ENCODE data around the gene PELI2. TPM values are rescaled to one million over a fixed set of nuclear protein-coding genes. Genes with fewer than 3 reads are reported as not detected.

The PELI2 gene
- total RNA-seq, 2 experiments from 2014 or later, result 2.5 to 3.6 TPM

DNA sequence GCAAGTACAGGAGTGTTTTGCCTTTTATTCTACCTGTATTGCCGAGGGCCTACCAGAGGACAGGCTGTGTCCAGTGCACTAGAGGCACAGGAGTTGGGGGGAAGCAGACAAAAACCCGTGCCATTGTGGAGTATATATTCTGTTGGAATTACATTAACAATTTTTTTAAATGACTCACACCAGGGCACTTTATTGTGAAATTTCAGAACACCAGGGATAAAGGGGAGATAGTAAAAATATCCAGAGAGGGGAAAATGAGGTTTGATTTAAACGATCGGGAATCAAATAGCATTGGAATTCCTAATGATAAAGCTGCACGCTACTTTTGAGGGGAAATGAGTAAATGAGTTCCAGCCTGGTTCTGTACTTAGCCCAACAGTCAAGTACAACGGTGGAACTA lies 123.2 kb downstream of the PELI2 start:
- H3K27ac Mint-ChIP-seq, result no peak overlapping the region
- no peak overlapping the region for H3K4me3 Mint-ChIP-seq
- H3K9me3 Mint-ChIP-seq, result no peaks in the 10 kb centered on the region

DNA sequence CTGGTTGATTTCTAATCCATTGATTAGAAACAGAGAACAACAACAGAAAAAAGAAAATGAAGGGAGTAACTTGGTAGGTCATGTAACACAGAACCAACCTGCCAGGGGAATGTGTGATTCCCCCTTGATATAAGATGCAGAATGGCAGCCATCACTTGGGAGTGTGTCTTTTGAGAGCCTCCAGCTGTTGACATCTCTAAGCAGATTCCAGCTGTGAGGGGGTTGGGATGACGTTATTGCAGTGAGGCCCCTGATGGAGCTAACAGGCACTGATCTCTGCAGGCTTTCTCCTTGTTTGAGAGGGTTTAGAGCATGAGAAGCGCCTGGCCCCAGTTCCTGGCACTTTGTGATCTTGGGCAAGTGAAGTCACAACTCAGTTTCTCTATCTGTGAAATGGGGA lies 124.9 kb downstream of the PELI2 start:
- Mint-ChIP-seq H3K4me3 (no peak overlapping the region), H3K4me1 (no peaks in the 10 kb centered on the region), H3K36me3 (ENCODE audit: low read depth) (no peaks in the 10 kb centered on the region), H3K9me3 (no peaks in the 10 kb centered on the region), H3K27me3 (no peaks in the 10 kb centered on the region), H3K27ac (no peak overlapping the region)
- ChIA-PET CTCF (no interaction called here), POLR2A (no interaction called here)
- no peak for DNase-seq

More for the DNA sequence above, 123.2 kb downstream of the PELI2 start:
- DNase-seq, result no peak
- Mint-ChIP-seq H3K4me1 (peaks cover 3% of the 10 kb centered on the region), H3K36me3 (ENCODE audit: low read depth) (no peaks in the 10 kb centered on the region), H3K27me3 (no peaks in the 10 kb centered on the region)
- CTCF ChIA-PET, result no interaction called here
- POLR2A ChIA-PET, result no interaction called here

DNA sequence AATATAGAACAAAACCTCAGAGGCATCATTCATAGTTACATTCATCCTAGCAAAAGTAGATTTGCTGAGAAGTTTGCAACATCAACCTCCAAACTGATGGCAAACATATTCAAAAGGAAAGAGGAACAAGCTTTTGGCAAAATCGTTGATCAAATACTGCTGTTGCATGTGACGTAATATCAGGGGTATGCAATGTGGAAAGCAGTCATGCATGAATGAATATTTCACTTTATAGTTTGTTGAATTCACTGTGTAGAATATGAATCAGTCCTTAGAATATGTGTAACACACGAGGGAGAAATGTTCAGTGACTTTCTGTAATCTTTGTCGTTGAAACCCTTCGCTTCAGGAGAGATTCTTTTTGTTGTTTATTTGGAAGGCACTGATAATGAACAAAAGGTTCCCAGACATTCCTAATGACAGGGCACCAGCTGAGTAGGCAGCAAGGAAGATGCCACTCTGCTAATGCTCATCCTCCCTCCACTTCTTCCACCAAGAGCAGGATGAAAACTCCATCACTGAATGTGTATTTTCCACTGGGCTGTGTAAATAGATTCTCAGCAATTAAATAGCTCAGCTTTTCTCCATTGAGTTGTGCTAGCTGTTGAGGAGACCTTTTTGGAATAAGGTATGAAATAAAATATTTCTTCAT lies 126.1 kb downstream of the PELI2 start:
- Mint-ChIP-seq H3K4me3 (no peak overlapping the region), H3K36me3 (ENCODE audit: low read depth) (no peaks in the 10 kb centered on the region), H3K9me3 (no peaks in the 10 kb centered on the region), H3K4me1 (no peaks in the 10 kb centered on the region), H3K27ac (no peak overlapping the region), H3K27me3 (no peaks in the 10 kb centered on the region)
- CTCF ChIA-PET, result no interaction called here
- DNase-seq, result no peak
- POLR2A ChIA-PET, result no interaction called here

DNA sequence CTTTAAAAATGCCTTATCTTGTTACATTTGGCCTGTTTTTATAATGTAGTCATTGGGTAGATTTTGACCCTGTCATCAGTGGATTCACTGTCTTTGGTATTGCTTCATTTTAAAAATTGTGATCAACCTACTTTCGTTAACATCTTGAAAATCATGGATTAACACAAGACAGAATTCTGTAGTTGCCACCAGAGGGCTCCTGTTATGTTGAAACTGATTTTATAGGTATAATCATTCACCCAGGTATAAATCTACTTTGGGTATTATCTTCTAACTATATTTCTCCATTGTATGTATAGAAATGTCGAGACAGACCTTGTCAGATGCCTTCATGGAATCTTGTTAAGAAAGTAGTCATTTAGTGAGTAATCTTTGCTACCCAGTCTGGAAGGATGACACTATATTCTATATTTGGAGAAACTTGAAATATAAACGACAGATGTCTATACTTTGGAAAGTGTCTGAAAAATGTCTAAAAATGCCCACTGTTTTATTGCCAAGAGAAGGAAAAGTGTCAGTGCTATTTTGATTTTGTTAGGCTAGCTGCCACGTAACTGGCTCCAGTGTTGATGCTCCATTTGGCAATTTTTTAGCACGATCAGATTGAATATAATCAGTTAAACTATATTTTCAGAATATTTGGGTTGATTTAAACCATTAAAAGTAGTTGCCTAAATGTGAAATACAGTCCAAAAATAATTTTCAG lies 129.4 kb downstream of the PELI2 start:
- Mint-ChIP-seq H3K36me3 (ENCODE audit: low read depth) (no peaks in the 10 kb centered on the region), H3K27ac (no peak overlapping the region), H3K27me3 (no peaks in the 10 kb centered on the region), H3K4me1 (no peaks in the 10 kb centered on the region), H3K9me3 (no peaks in the 10 kb centered on the region), H3K4me3 (no peak overlapping the region)
- ChIA-PET CTCF (no interaction called here), POLR2A (no interaction called here)
- no peak for DNase-seq

DNA sequence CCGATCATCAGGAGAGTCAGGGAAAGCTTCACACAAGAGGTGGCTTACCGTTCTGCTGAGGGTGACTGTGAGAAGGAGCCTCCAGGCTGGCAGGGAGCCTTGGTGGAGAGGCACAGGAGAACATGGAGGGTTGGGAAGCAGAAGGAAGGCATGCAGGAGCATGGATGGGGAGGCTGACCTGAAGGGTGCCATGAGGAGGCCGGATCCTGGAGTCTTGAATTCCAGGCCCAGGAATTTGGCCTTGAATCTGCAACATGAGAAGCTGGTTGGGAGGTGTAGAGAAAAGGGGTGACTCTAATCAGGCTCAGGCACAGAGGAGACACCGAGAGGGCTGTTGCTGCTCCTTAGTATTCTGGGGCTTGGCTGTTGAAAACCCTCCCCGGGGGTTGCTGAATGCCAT lies 130.2 kb downstream of the PELI2 start:
- no peaks in the 10 kb centered on the region for H3K4me1 Mint-ChIP-seq
- H3K4me3 Mint-ChIP-seq, result no peak overlapping the region
- H3K36me3 Mint-ChIP-seq (ENCODE audit: low read depth), result no peaks in the 10 kb centered on the region
- ChIA-PET POLR2A (no interaction called here), CTCF (no interaction called here)
- no peak overlapping the region for H3K27ac Mint-ChIP-seq
- H3K9me3 Mint-ChIP-seq, result no peaks in the 10 kb centered on the region
- H3K27me3 Mint-ChIP-seq, result no peaks in the 10 kb centered on the region
- DNase-seq, result no peak

DNA sequence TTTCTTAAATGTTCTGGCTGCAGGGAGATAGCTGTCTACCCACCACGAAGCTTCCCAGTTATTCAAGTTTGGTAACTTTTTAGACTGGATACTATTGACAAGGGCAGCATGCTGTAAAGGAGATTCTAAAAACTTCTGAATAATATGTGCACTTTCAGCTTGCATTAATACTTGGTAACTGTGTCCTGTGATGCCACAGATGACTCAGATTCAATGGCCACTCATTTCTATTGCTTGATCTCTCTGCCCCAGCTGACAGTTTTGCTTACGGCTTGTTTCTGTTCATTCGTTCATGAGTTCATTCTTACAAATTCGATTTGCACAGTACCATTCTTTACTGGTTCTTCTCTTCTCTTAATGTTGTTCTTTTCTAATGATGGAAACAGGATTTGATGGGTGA lies 142.8 kb downstream of the PELI2 start:
- DNase-seq, result no peak
- H3K9me3 Mint-ChIP-seq, result peaks cover 6% of the 10 kb centered on the region
- ChIA-PET POLR2A (interaction anchor here (0.6 kb wide), 1 partner anchor 470 kb away, joined by 3 read pairs; no protein-coding TSS in a partner anchor), CTCF (no interaction called here)
- H3K36me3 Mint-ChIP-seq (ENCODE audit: low read depth), result no peaks in the 10 kb centered on the region
- no peak overlapping the region for H3K27ac Mint-ChIP-seq
- H3K27me3 Mint-ChIP-seq, result no peaks in the 10 kb centered on the region
- no peak overlapping the region for H3K4me3 Mint-ChIP-seq
- H3K4me1 Mint-ChIP-seq, result no peaks in the 10 kb centered on the region

DNA sequence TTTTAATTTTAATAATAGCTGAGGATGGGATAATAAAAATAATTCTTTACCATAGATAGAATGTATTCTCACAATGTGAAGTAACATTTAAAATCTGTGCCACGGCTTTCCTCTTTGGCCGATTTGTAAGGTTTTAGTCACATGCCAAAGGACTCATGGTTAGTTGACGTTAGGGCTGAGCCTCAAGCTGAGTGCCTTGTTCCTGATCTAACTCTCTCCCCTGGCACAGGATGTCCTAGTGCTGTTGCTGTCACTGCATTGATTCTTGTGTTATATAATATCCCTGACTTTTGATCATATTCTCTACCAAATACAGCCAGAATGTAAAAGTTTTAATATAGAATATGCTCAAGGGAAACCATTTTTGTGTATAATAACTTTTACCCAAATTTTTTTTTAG lies 144.3 kb downstream of the PELI2 start:
- POLR2A ChIA-PET, result no interaction called here
- H3K4me3 Mint-ChIP-seq, result no peak overlapping the region
- H3K36me3 Mint-ChIP-seq (ENCODE audit: low read depth), result no peaks in the 10 kb centered on the region
- H3K9me3 Mint-ChIP-seq, result peaks cover 6% of the 10 kb centered on the region
- no peaks in the 10 kb centered on the region for H3K27me3 Mint-ChIP-seq
- no peaks in the 10 kb centered on the region for H3K4me1 Mint-ChIP-seq
- CTCF ChIA-PET, result no interaction called here
- DNase-seq, result no peak
- no peak overlapping the region for H3K27ac Mint-ChIP-seq

DNA sequence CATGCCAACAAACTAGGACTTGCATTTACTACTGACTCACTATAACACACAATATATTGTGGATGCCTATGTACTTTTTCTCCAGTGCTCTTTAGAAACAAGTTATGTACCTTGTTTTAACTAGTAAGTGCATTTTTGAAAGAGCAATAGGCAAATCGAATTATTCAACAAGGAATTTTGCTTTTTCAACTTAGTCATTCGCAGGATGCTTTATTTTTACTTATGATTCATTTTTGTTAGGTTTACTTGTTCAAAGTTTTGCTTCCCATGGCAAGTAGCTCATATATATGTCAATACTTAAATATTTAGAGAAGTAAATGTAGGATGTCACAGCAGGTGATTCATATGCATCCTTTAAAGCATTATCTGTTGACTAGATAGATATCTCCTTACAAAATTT lies 149.8 kb downstream of the PELI2 start:
- no peak overlapping the region for H3K4me3 Mint-ChIP-seq

DNA sequence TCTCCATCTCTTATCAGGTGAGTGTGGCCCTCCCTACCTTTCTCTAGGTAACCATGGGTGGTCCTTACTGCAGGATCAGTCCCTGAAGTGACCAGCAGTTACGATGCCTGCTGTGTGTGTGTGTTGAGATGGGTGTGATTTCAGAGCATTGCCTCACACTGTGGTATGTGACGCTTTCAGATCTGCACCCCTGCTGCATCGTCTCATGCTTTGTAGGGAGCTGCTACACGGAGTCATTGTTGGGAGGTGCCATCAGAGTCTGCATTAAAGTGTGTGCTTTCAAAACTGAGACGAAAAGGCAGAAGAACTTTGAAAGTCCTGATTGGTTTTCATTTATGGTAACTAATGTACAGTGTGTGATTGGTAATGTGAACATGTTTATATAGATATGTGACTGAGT lies 150.5 kb downstream of the PELI2 start:
- no peaks in the 10 kb centered on the region for H3K4me1 Mint-ChIP-seq
- H3K27me3 Mint-ChIP-seq, result no peaks in the 10 kb centered on the region
- H3K9me3 Mint-ChIP-seq, result no peaks in the 10 kb centered on the region
- ChIA-PET CTCF (no interaction called here), POLR2A (no interaction called here)
- no peaks in the 10 kb centered on the region for H3K36me3 Mint-ChIP-seq (ENCODE audit: low read depth)
- H3K4me3 Mint-ChIP-seq, result no peak overlapping the region
- DNase-seq, result no peak
- no peak overlapping the region for H3K27ac Mint-ChIP-seq

More for the DNA sequence above, 149.8 kb downstream of the PELI2 start:
- H3K27me3 Mint-ChIP-seq, result no peaks in the 10 kb centered on the region
- POLR2A ChIA-PET, result no interaction called here
- H3K27ac Mint-ChIP-seq, result no peak overlapping the region
- H3K4me1 Mint-ChIP-seq, result no peaks in the 10 kb centered on the region
- CTCF ChIA-PET, result no interaction called here
- no peaks in the 10 kb centered on the region for H3K36me3 Mint-ChIP-seq (ENCODE audit: low read depth)
- no peak for DNase-seq
- no peaks in the 10 kb centered on the region for H3K9me3 Mint-ChIP-seq

DNA sequence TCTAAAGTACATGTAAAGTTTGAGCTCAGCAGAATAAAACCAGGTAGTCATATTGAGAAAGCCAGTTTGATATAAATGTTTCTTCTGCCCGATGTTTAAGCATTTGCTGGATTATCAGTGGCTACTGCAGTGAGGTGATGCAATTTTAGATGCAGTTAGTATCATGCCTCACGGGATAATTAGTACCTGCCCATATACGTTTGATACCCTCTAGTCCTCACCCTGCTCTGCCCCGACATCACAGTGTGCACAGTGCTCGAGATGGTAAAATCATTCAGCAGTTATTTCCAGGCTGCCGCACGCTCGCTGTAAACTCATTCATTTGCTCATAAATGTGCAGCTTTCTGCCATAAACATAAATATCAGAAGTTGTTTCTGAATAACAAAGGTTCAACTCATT lies 152.7 kb downstream of the PELI2 start:
- POLR2A ChIA-PET, result no interaction called here

DNA sequence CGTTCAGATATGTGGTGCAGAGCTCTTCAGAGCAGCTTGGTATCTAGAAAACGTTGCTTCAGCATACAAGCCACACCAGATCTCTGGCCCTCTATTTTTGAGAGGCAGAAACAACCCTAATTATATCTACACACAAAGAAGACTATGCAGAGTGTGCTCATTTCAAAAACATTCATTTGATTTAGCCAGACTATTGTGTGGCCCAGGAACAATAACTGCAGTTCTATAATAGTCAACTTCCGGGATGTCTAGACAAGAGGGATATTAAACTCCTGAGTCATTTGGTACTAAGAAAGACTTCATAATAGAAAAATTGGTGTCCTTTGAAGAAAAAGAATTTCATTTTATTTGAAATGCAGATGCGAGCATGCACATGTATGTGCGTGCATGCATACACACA lies 153.8 kb downstream of the PELI2 start:
- no peak for DNase-seq
- ChIA-PET POLR2A (no interaction called here), CTCF (interaction anchor here (0.6 kb wide), 1 partner anchor 785 kb away, joined by 3 read pairs; no protein-coding TSS in a partner anchor)
- Mint-ChIP-seq H3K4me1 (no peaks in the 10 kb centered on the region), H3K36me3 (ENCODE audit: low read depth) (no peaks in the 10 kb centered on the region), H3K4me3 (no peak overlapping the region), H3K9me3 (no peaks in the 10 kb centered on the region), H3K27me3 (no peaks in the 10 kb centered on the region), H3K27ac (no peak overlapping the region)

More for the DNA sequence above, 152.7 kb downstream of the PELI2 start:
- Mint-ChIP-seq H3K9me3 (no peaks in the 10 kb centered on the region), H3K36me3 (ENCODE audit: low read depth) (no peaks in the 10 kb centered on the region), H3K27ac (no peak overlapping the region), H3K27me3 (no peaks in the 10 kb centered on the region), H3K4me3 (no peak overlapping the region), H3K4me1 (no peaks in the 10 kb centered on the region)
- CTCF ChIA-PET, result no interaction called here
- no peak for DNase-seq

DNA sequence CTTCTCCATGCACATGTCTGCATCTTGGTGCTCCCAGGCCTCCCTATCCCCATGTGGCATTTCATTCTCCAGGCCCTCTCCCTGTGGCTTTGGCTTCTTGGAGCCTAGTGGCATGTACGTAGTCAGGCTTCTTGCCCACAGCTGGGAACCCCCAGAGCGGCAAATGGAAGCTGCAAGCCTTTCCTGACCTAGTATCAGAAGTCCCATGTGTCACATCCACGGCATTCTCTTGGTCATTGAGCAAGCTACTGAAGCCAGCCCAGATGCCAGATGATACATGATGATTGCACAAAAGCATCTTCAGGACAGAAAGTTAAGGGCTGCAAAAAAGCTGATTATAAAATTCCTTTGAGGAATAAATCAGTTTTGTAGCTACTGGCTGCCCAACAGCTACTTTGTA lies 154.9 kb downstream of the PELI2 start:
- H3K27ac Mint-ChIP-seq, result no peak overlapping the region
- CTCF ChIA-PET, result no interaction called here
- no peak for DNase-seq
- H3K9me3 Mint-ChIP-seq, result no peaks in the 10 kb centered on the region
- no peaks in the 10 kb centered on the region for H3K4me1 Mint-ChIP-seq
- no peak overlapping the region for H3K4me3 Mint-ChIP-seq
- POLR2A ChIA-PET, result no interaction called here
- no peaks in the 10 kb centered on the region for H3K27me3 Mint-ChIP-seq
- H3K36me3 Mint-ChIP-seq (ENCODE audit: low read depth), result no peaks in the 10 kb centered on the region

DNA sequence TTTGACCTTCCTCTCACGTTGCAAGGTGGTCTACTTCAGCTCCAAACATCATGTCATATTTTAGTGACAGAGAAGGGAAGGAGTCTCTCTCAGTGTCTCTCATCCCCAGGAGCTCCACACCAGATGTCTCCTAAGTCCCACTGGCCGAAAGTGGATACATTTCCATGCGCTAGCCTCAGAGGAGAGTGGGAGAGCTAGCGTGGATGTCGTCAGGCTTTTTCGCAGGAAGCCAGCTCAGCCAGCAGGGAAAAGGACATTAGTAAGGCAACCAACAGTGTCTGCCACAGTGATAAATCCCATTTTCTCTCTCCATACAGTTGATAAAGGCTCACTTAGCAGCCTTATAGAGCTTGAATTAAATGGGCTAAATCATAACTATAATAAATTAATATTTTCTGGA lies 155.7 kb downstream of the PELI2 start:
- no peaks in the 10 kb centered on the region for H3K27me3 Mint-ChIP-seq
- H3K36me3 Mint-ChIP-seq (ENCODE audit: low read depth), result no peaks in the 10 kb centered on the region
- no peak overlapping the region for H3K27ac Mint-ChIP-seq
- POLR2A ChIA-PET, result no interaction called here
- H3K4me1 Mint-ChIP-seq, result no peaks in the 10 kb centered on the region
- CTCF ChIA-PET, result no interaction called here
- H3K9me3 Mint-ChIP-seq, result no peaks in the 10 kb centered on the region
- no peak for DNase-seq
- H3K4me3 Mint-ChIP-seq, result no peak overlapping the region

DNA sequence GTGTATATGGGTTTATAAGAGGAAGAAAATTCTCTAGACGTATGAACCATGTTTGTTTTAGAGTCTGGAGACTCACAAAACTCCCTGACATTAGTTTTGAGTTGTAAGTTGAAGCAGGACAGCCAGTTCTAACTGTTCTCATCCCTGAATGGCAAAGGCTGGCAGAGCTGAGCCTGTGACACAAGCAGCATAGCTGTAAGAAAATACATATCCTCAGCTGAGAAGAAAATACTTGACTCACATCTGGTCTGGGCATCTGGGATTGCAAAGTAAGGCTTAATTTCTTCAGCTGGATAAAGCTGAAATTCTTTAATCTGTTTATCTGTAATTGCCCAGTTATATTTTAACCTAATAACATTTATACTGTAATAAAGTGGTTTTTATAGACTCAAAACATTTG lies 156.3 kb downstream of the PELI2 start:
- CTCF ChIA-PET, result no interaction called here

More for the DNA sequence above, 156.3 kb downstream of the PELI2 start:
- H3K4me3 Mint-ChIP-seq, result no peak overlapping the region
- no peaks in the 10 kb centered on the region for H3K4me1 Mint-ChIP-seq
- POLR2A ChIA-PET, result no interaction called here
- H3K27ac Mint-ChIP-seq, result no peak overlapping the region
- no peaks in the 10 kb centered on the region for H3K27me3 Mint-ChIP-seq
- DNase-seq, result no peak
- no peaks in the 10 kb centered on the region for H3K36me3 Mint-ChIP-seq (ENCODE audit: low read depth)
- no peaks in the 10 kb centered on the region for H3K9me3 Mint-ChIP-seq

Measured in activated CD4-positive, alpha-beta T cell treated with anti-CD3 and anti-CD28 coated beads, Interleukin-2, amount 10 ng/mL, durations not matched to agents 7 days and 5 days (primary cell).